H1 (cell line): ENCODE measurements around the gene SIGLEC10. TPM values are rescaled to one million over a fixed set of nuclear protein-coding genes. Genes with fewer than 3 reads are reported as not detected.
"Not testable (repeated sequence)": the region's sequence is repeated elsewhere in the genome, so short reads cannot be mapped to it uniquely, and the experiment has no call there.

Source experiments
- CTCF ChIA-PET: fragments of 300-600 bp; sonication (Branson Sonifier 250); formaldehyde crosslinking; loops from one replicate; lab custom pipeline; 2021; ENCODE audit not compliant: partially characterized antibody; lab: Charles Lee
- POLR2A ChIA-PET: fragments of 300-600 bp; sonication (Branson Sonifier 250); formaldehyde crosslinking; loops from one replicate; lab custom pipeline; 2021; ENCODE audit warnings: inconsistent platforms; ENCODE audit not compliant: partially characterized antibody; lab: Charles Lee
- DNase-seq, 2 experiments: peaks; one replicate each; pipeline versions ENCODE4 v3.0.0 to v3.0.0-alpha.2; 2010 to 2022; ENCODE audit warnings: low spot score in 2 of 2, low read depth in 1 of 2, mixed read lengths in 1 of 2
- FAIRE-seq: peaks from 2 replicates; lab custom pipeline; 2011; peaks lifted over from hg19 to GRCh38; lab: Jason Lieb, UNC
- H2AFZ ChIP-seq: 2 replicates; pipeline ENCODE4 v1.8.1; 2012; ENCODE audit warnings: low read length, inconsistent platforms
- H2AK5ac ChIP-seq: 2 replicates; pipeline ENCODE4 v1.6.1; 2013; ENCODE audit warnings: low read depth, low read length
- H2BK120ac ChIP-seq: replicated peaks from 2 replicates; pipeline ENCODE3; 2013; ENCODE audit warnings: low read depth, low read length, inconsistent platforms
- H2BK12ac ChIP-seq: 2 replicates; pipeline ENCODE4 v1.6.1; 2013; ENCODE audit warnings: low read depth, low read length
- H2BK15ac ChIP-seq: 2 replicates; pipeline ENCODE4 v1.6.1; 2013; ENCODE audit warnings: low read length
- H2BK20ac ChIP-seq: 2 replicates; pipeline ENCODE4 v1.6.1; 2013; ENCODE audit warnings: low read length
- H2BK5ac ChIP-seq: 2 replicates; pipeline ENCODE4 v1.6.1; 2013; ENCODE audit warnings: low read depth, low read length
- H3K14ac ChIP-seq: 2 replicates; pipeline ENCODE4 v1.6.1; 2013; ENCODE audit warnings: inconsistent platforms; ENCODE audit not compliant: insufficient read length
- H3K18ac ChIP-seq: 2 replicates; pipeline ENCODE4 v1.6.1; 2013; ENCODE audit warnings: low read length; ENCODE audit errors: extremely low read depth
- H3K23ac ChIP-seq: 2 replicates; pipeline ENCODE4 v1.6.1; 2013; ENCODE audit warnings: inconsistent platforms; ENCODE audit not compliant: insufficient read length
- H3K23me2 ChIP-seq: 2 replicates; pipeline ENCODE4 v1.6.1; 2013; ENCODE audit warnings: low read depth, low read length
- H3K27ac ChIP-seq: 2 replicates; pipeline ENCODE4 v1.6.1; 2011; ENCODE audit warnings: low read depth, low read length, inconsistent platforms
- H3K27me3 ChIP-seq, 4 experiments: replicated peaks in 1 of 4; 1 replicate in 1 of 4; 2 replicates in 3 of 4; pipeline versions ENCODE4 v1.6.1 to v1.8.1; 2011 to 2013; ENCODE audit warnings: low read length in 3 of 4, mild to moderate bottlenecking in 3 of 4, inconsistent platforms in 2 of 4, mixed read lengths in 2 of 4, moderate library complexity in 1 of 4; ENCODE audit not compliant: control insufficient read depth in 3 of 4, insufficient read depth in 3 of 4; ENCODE audit errors: extremely low read depth in 1 of 4
- H3K36me3 ChIP-seq, 4 experiments: 2 replicates each; pipeline versions ENCODE4 v1.6.1 to v1.8.1; 2011 to 2013; ENCODE audit warnings: mild to moderate bottlenecking in 4 of 4, low read length in 3 of 4, moderate library complexity in 2 of 4, control low read depth in 1 of 4, inconsistent platforms in 1 of 4; ENCODE audit not compliant: insufficient read depth in 4 of 4, control insufficient read depth in 2 of 4
- H3K4ac ChIP-seq: replicated peaks from 2 replicates; pipeline ENCODE3; 2013; ENCODE audit warnings: low read length, low read depth, mixed read lengths, inconsistent platforms; ENCODE audit not compliant: insufficient read length
- H3K4me1 ChIP-seq, 4 experiments: replicated peaks in 1 of 4; 1 replicate in 1 of 4; 2 replicates in 3 of 4; pipeline versions ENCODE4 v1.6.1 to v1.8.1; 2011 to 2013; ENCODE audit warnings: low read length in 3 of 4, inconsistent platforms in 2 of 4, mixed read lengths in 1 of 4; ENCODE audit not compliant: insufficient read depth in 4 of 4, control insufficient read depth in 3 of 4
- H3K4me2 ChIP-seq, 2 experiments: 2 replicates each; pipeline versions ENCODE4 v1.6.1 to v1.8.1; 2011 to 2013; ENCODE audit warnings: low read depth in 2 of 2, low read length in 2 of 2, control low read depth in 1 of 2, inconsistent platforms in 1 of 2, mild to moderate bottlenecking in 1 of 2; ENCODE audit not compliant: insufficient read depth in 1 of 2
- H3K4me3 ChIP-seq, 4 experiments: fragments of 200-600, 300-600 bp in 1 of 4; sonication (generic), shearing (Covaris generic), sonication (Bioruptor Twin) in 1 of 4; 2 replicates each; pipeline versions ENCODE4 v1.5.1 to v1.8.1; 2011 to 2016; ENCODE audit warnings: low read length in 4 of 4, low read depth in 3 of 4, control low read depth in 2 of 4, inconsistent platforms in 2 of 4, mild to moderate bottlenecking in 2 of 4, mixed read lengths in 1 of 4, moderate library complexity in 1 of 4; ENCODE audit not compliant: insufficient read depth in 2 of 4; ENCODE audit errors: extremely low read depth in 1 of 4
- H3K56ac ChIP-seq: replicated peaks from 2 replicates; pipeline ENCODE3; 2013; ENCODE audit warnings: low read depth, mild to moderate bottlenecking, mixed read lengths, low read length, inconsistent platforms; ENCODE audit not compliant: insufficient read length
- H3K79me1 ChIP-seq: 2 replicates; pipeline ENCODE4 v1.6.1; 2013; ENCODE audit warnings: low read depth, low read length, control low read depth
- H3K79me2 ChIP-seq, 2 experiments: 2 replicates each; pipeline versions ENCODE4 v1.6.1 to v1.8.1; 2012 to 2013; ENCODE audit warnings: low read length in 2 of 2, mild to moderate bottlenecking in 2 of 2, inconsistent platforms in 1 of 2; ENCODE audit not compliant: insufficient read depth in 2 of 2, control insufficient read depth in 1 of 2
- H3K9ac ChIP-seq, 4 experiments: replicated peaks in 1 of 4; 1 replicate in 1 of 4; 2 replicates in 3 of 4; pipeline versions ENCODE4 v1.6.1 to v1.8.1; 2011 to 2013; ENCODE audit warnings: low read depth in 3 of 4, low read length in 3 of 4, control low read depth in 2 of 4, mild to moderate bottlenecking in 2 of 4, moderate library complexity in 2 of 4, inconsistent platforms in 1 of 4; ENCODE audit errors: extremely low read depth in 1 of 4
- H3K9me3 ChIP-seq, 2 experiments: 2 replicates each; pipeline versions ENCODE4 v1.6.1 to v1.8.1; 2012 to 2013; ENCODE audit warnings: mild to moderate bottlenecking in 2 of 2, moderate library complexity in 2 of 2, control low read depth in 1 of 2, inconsistent platforms in 1 of 2, low read depth in 1 of 2, low read length in 1 of 2, mixed read lengths in 1 of 2; ENCODE audit not compliant: insufficient read depth in 2 of 2
- H4K20me1 ChIP-seq, 2 experiments: replicated peaks in 1 of 2; 2 replicates each; pipeline versions ENCODE3 to v1.8.1; 2011 to 2013; ENCODE audit warnings: inconsistent platforms in 2 of 2, low read length in 2 of 2, mild to moderate bottlenecking in 1 of 2; ENCODE audit not compliant: insufficient read depth in 2 of 2, control insufficient read depth in 1 of 2
- H4K5ac ChIP-seq: 2 replicates; pipeline ENCODE4 v1.6.1; 2013; ENCODE audit warnings: low read length, low read depth, mixed read lengths, inconsistent platforms; ENCODE audit not compliant: insufficient read length
- H4K8ac ChIP-seq: 2 replicates; pipeline ENCODE4 v1.8.0; 2013; ENCODE audit warnings: mild to moderate bottlenecking, moderate library complexity, low read length, inconsistent platforms; ENCODE audit not compliant: insufficient read depth; ENCODE audit errors: extremely low read depth
- H4K91ac ChIP-seq: replicated peaks from 2 replicates; pipeline ENCODE3; 2013; ENCODE audit warnings: low read length, mixed read lengths, inconsistent platforms; ENCODE audit not compliant: insufficient read length
- WGBS, 2 experiments: shearing (Covaris generic) in 1 of 2; methylation state at CpG; one replicate each; pipeline versions ENCODE4 v1.1.6 to v1.1.7; 2013 to 2015; ENCODE audit warnings: low lambda C conversion rate in 2 of 2, mixed read lengths in 2 of 2, inconsistent platforms in 1 of 2, low coverage in 1 of 2, missing lambda C conversion rate in 1 of 2; ENCODE audit not compliant: insufficient replicate concordance in 2 of 2, insufficient coverage in 1 of 2, insufficient read length in 1 of 2; ENCODE audit errors: extremely low coverage in 1 of 2, missing lambda C conversion rate in 1 of 2; 5-methylcytosine and 5-hydroxymethylcytosine counted together
- polyA plus RNA-seq, 7 experiments: library from polyadenylated mRNA; depleted of rRNA in 3 of 7; stranded (reverse) in 5 of 7; unstranded in 2 of 7; fragments of >200 nt in 5 of 7; fragments of 200-250 nt in 2 of 7; gene quantifications; 1 replicate in 5 of 7; 2 replicates in 1 of 7; 4 replicates in 1 of 7; pipeline versions ENCODE4 v1.2.1 to v1.2.3, GENCODE V29; 2011 to 2013; ENCODE audit warnings: missing spikeins in 2 of 7, mixed read lengths in 2 of 7
- total RNA-seq: library from RNA; stranded (reverse); fragmentation: NEBNext Ultra II Directional; extraction: Animal tissue kit (Norgen Biotek cat#: 25700); gene quantifications from 2 replicates; pipeline ENCODE4 v1.2.1, GENCODE V29; 2021

Gene SIGLEC10
- total and polyA plus RNA-seq, 2 of the 8 experiments (the other 6 are each of a cell fraction or from before 2014, with no cell fraction given), result 0.06 TPM; not detected in 1

- CTCF ChIA-PET, result interaction anchor here (0.6 to 6.7 kb wide), 7 partner anchors 6 to 241 kb away, joined by 3 to 58 read pairs (median 7); partner anchors contain the start of gene NKG7
- H3K4me2 ChIP-seq, H2AK5ac ChIP-seq, H4K91ac ChIP-seq, H2BK5ac ChIP-seq, FAIRE-seq, H2AFZ ChIP-seq, H3K56ac ChIP-seq, H3K79me1 ChIP-seq, H3K36me3 ChIP-seq, H3K9me3 ChIP-seq, POLR2A ChIA-PET, H2BK15ac ChIP-seq, H4K5ac ChIP-seq, H2BK12ac ChIP-seq, H3K27ac ChIP-seq, H4K20me1 ChIP-seq, H3K23me2 ChIP-seq, H4K8ac ChIP-seq, H3K18ac ChIP-seq, DNase-seq, H3K79me2 ChIP-seq, H2BK20ac ChIP-seq, H2BK120ac ChIP-seq, H3K14ac ChIP-seq, H3K23ac ChIP-seq, H3K4me3 ChIP-seq, H3K27me3 ChIP-seq, H3K9ac ChIP-seq, H3K4ac ChIP-seq: not testable (repeated sequence)
- H3K4me1 ChIP-seq, result peaks cover 0 to 11% (median 3%) of the 10 kb centered on the region in 4 experiments; a peak in 2 of 7 replicates
- WGBS, 2 experiments, result 87% methylated on average over 10 of the region's 15 CpGs; no CpG with 5 or more reads in 1 of the 2 experiments
Observed at GRCh38 chr19:51416422-51416821, 1.0 kb downstream of the SIGLEC10 start.
